ENCODE data around the gene MOB3B. TPM values are rescaled to one million over a fixed set of nuclear protein-coding genes. Genes with fewer than 3 reads are reported as not detected.

Gene MOB3B
- total and polyA plus RNA-seq, 10 of the 15 experiments (the other 5 are each of a cell fraction or from before 2014, with no cell fraction given) = 0.44 to 2.7 (median 0.91) TPM

DNA sequence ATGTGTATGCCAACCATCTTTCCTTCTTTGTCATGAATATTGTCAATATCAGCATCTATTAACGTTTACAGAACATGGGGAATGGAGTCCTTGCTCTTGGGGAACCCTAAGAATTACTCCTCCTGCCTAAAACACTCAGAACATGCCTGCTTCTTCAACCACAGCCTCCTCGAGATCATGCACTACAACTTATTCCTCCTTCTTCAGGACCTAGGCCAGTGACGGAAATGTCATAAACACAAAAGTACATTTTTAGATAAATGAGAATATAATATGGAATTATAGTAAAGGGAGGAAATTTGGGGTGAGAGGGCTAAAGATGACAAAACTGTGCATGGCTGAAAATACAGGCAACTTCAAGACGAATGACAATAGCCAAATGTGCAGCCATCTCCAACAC, 8.6 kb downstream of the MOB3B start:
- Histone ChIP-seq H3K9ac (ENCODE audit: control insufficient read depth, insufficient read depth, low read length) (no peak overlapping the region), H3K9me3 (replicated peaks; ENCODE audit: control insufficient read depth, insufficient read depth, low read length) (no peaks in the 10 kb centered on the region), H3K4me2 (ENCODE audit: control insufficient read depth, insufficient read depth) (no peak overlapping the region), H3K79me2 (ENCODE audit: control insufficient read depth, insufficient read depth, low read length) (no peaks in the 10 kb centered on the region), H3K4me3 (no peak overlapping the region), H2AFZ (ENCODE audit: control insufficient read depth, low read depth, low read length) (no peak overlapping the region), H3K4me1 (ENCODE audit: control insufficient read depth, insufficient read depth, low read length) (no peaks in the 10 kb centered on the region), H3K36me3 (ENCODE audit: control insufficient read depth in 2 of 2, insufficient read depth in 2 of 2, low read length in 1 of 2) (no peaks in the 10 kb centered on the region), H3K27ac (ENCODE audit: control insufficient read depth, insufficient read depth) (no peak overlapping the region), H3K27me3 (replicated peaks in 1 of 2; ENCODE audit: control insufficient read depth in 2 of 2, insufficient read depth in 2 of 2, low read length in 1 of 2) (no peaks in the 10 kb centered on the region), H4K20me1 (ENCODE audit: control insufficient read depth, insufficient read depth) (no peaks in the 10 kb centered on the region)
- WGBS (ENCODE audit: insufficient coverage, insufficient replicate concordance, low lambda C conversion rate, missing lambda C conversion rate) = 58% methylated on average over 4 of the region's 4 CpGs
- in situ Hi-C loops (cut with MboI) (no loop called here), intact Hi-C loops (cut with micrococcal nuclease; ENCODE audit: unreplicated experiment) (no loop called here)
- ChIA-PET CTCF (no interaction called here), SMC1A (ENCODE audit: uncharacterized antibody, unreplicated experiment) (no interaction called here), RAD21 (ENCODE audit: unreplicated experiment) (no interaction called here), POLR2A (no interaction called here)
- TF ChIP-seq GATAD2B (conservative IDR thresholded peaks at IDR 0.05; ENCODE audit: low read depth) (no peak), IKZF2 (IDR thresholded peaks at IDR 0.05) (no peak), NFYB (IDR thresholded peaks at IDR 0.05; ENCODE audit: insufficient read depth, low read depth, low read length) (no peak), HCFC1 (IDR thresholded peaks at IDR 0.05; ENCODE audit: low read length) (no peak), STAT3 (IDR thresholded peaks at IDR 0.05; ENCODE audit: low read depth, low read length) (no peak), TARDBP (IDR thresholded peaks at IDR 0.05; ENCODE audit: borderline replicate concordance) (no peak), EED (IDR thresholded peaks at IDR 0.05; ENCODE audit: low read depth) (no peak), KDM1A (IDR thresholded peaks at IDR 0.05; ENCODE audit: borderline replicate concordance) (no peak), SUPT20H (IDR thresholded peaks at IDR 0.05; ENCODE audit: borderline replicate concordance, control insufficient read depth, low read depth, low read length) (no peak), WRNIP1 (IDR thresholded peaks at IDR 0.05; ENCODE audit: borderline replicate concordance, low read depth, low read length) (no peak), TCF12 (IDR thresholded peaks at IDR 0.05; ENCODE audit: low read depth, low read length) (no peak), CBX3 (IDR thresholded peaks at IDR 0.05; ENCODE audit: borderline replicate concordance, low read depth) (no peak), NBN (IDR thresholded peaks at IDR 0.05) (no peak)
- TF ChIP-seq, protein P1, sequence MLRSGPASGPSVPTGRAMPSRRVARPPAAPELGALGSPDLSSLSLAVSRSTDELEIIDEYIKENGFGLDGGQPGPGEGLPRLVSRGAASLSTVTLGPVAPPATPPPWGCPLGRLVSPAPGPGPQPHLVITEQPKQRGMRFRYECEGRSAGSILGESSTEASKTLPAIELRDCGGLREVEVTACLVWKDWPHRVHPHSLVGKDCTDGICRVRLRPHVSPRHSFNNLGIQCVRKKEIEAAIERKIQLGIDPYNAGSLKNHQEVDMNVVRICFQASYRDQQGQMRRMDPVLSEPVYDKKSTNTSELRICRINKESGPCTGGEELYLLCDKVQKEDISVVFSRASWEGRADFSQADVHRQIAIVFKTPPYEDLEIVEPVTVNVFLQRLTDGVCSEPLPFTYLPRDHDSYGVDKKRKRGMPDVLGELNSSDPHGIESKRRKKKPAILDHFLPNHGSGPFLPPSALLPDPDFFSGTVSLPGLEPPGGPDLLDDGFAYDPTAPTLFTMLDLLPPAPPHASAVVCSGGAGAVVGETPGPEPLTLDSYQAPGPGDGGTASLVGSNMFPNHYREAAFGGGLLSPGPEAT (IDR thresholded peaks at IDR 0.05; ENCODE audit: low read depth) = no peak
- DNase-seq (ENCODE audit: low read depth, low spot score) = no peak
- FAIRE-seq = no peak
- BruUV-seq (replicated peaks) = no TSS peak
- no peak for ATAC-seq

Data from GM12878 (cell line).